HepG2 (cell line): ENCODE measurements around the gene CTNNBIP1. TPM values are rescaled to one million over a fixed set of nuclear protein-coding genes. Genes with fewer than 3 reads are reported as not detected.
A peak's percentile ranks its signal among the peaks of the same experiment; 100 is the strongest.

ENCODE experiments used
- EP300 ChIP-seq, 3 experiments: sonication (generic) in 1 of 3; formaldehyde crosslinking in 1 of 3; IDR thresholded peaks; 2 replicates each; pipeline versions ENCODE4 v1.5.1 to v1.6.1; 2011 to 2020; ENCODE audit warnings: low read depth in 2 of 3, low read length in 2 of 3, borderline replicate concordance in 1 of 3, improper control_type of control experiment in 1 of 3, mild to moderate bottlenecking in 1 of 3, missing genetic modification reagents in 1 of 3, moderate library complexity in 1 of 3
- GABPB1 ChIP-seq: IDR thresholded peaks from 2 replicates; pipeline ENCODE4 v1.6.1; 2016; ENCODE audit warnings: mild to moderate bottlenecking, missing genetic modification reagents, moderate library complexity, missing compliant biosample characterization
- GPN1 ChIP-seq: sonication (generic); formaldehyde crosslinking; IDR thresholded peaks from 2 replicates; pipeline ENCODE4 v1.5.1; 2020; ENCODE audit warnings: missing genetic modification reagents, borderline replicate concordance
- HNF1B ChIP-seq: sonication (generic); formaldehyde crosslinking; IDR thresholded peaks from 2 replicates; pipeline ENCODE4 v1.5.1; 2020; ENCODE audit warnings: mild to moderate bottlenecking, moderate library complexity, missing genetic modification reagents
- IKZF4 ChIP-seq: sonication (generic); formaldehyde crosslinking; IDR thresholded peaks from 2 replicates; pipeline ENCODE4 v1.5.1; 2020; ENCODE audit warnings: borderline replicate concordance, mild to moderate bottlenecking, low read depth, missing genetic modification reagents; ENCODE audit errors: not compliant biosample characterization
- RERE ChIP-seq: IDR thresholded peaks from 2 replicates; pipeline ENCODE4 v1.6.1; 2016; ENCODE audit warnings: low read depth, missing genetic modification reagents, missing compliant biosample characterization
- SMYD3 ChIP-seq: sonication (generic); formaldehyde crosslinking; IDR thresholded peaks from 2 replicates; pipeline ENCODE4 v1.8.1; 2023; ENCODE audit warnings: mild to moderate bottlenecking, missing genetic modification reagents
- SP5 ChIP-seq: IDR thresholded peaks from 2 replicates; pipeline ENCODE4 v1.6.1; 2016; ENCODE audit warnings: low read depth, borderline replicate concordance
- TCF7 ChIP-seq: sonication (generic); IDR thresholded peaks from 2 replicates; pipeline ENCODE4 v1.6.1; 2016; ENCODE audit warnings: antibody characterized with exemption, low read depth
- ZFP62 ChIP-seq: sonication (generic); formaldehyde crosslinking; IDR thresholded peaks from 2 replicates; pipeline ENCODE4 v1.4.0; 2020; ENCODE audit warnings: missing genetic modification reagents
- ZMYM2 ChIP-seq: sonication (generic); formaldehyde crosslinking; IDR thresholded peaks from 2 replicates; pipeline ENCODE4 v1.8.0; 2022; ENCODE audit warnings: mild to moderate bottlenecking, missing genetic modification reagents
- ZNF331 ChIP-seq: sonication (generic); formaldehyde crosslinking; IDR thresholded peaks from 2 replicates; pipeline ENCODE4 v1.4.0; 2020; ENCODE audit warnings: missing genetic modification reagents
- ZNF549 ChIP-seq: sonication (generic); formaldehyde crosslinking; IDR thresholded peaks from 2 replicates; pipeline ENCODE4 v1.5.0; 2020; ENCODE audit warnings: missing genetic modification reagents
- ZNF75D ChIP-seq: sonication (generic); formaldehyde crosslinking; IDR thresholded peaks from 2 replicates; pipeline ENCODE4 v1.8.1; 2023; ENCODE audit warnings: missing genetic modification reagents, mild to moderate bottlenecking, borderline replicate concordance
- ZNF780A ChIP-seq: sonication (generic); formaldehyde crosslinking; IDR thresholded peaks from 2 replicates; pipeline ENCODE4 v1.8.0; 2022; ENCODE audit warnings: mild to moderate bottlenecking, missing genetic modification reagents, moderate library complexity
- ZNF781 ChIP-seq: sonication (generic); formaldehyde crosslinking; IDR thresholded peaks from 2 replicates; pipeline ENCODE4 v1.5.1; 2020; ENCODE audit warnings: borderline replicate concordance, mild to moderate bottlenecking, missing genetic modification reagents; ENCODE audit errors: not compliant biosample characterization
- ZSCAN12 ChIP-seq: sonication (generic); formaldehyde crosslinking; IDR thresholded peaks from 2 replicates; pipeline ENCODE4 v1.9.0; 2021; ENCODE audit warnings: mild to moderate bottlenecking, missing genetic modification reagents
- polyA plus RNA-seq, 8 experiments: library from polyadenylated mRNA; depleted of rRNA in 3 of 8; stranded (reverse) in 7 of 8; unstranded in 1 of 8; fragments of >200 nt; fragmentation: Illumina TruSeq in 4 of 8; extraction: Trizol in 4 of 8; gene quantifications; 2 replicates each; pipeline versions ENCODE4 v1.2.1 to v1.2.3, GENCODE V29; 2011 to 2016; ENCODE audit warnings: low read depth in 4 of 8, missing spikeins in 1 of 8, mixed read lengths in 1 of 8; ENCODE audit not compliant: insufficient read depth in 1 of 8
- total RNA-seq, 5 experiments: library from RNA; depleted of rRNA; stranded (reverse); fragments of >200 nt; fragmentation: Illumina TruSeq; extraction: Trizol; gene quantifications; 2 replicates each; pipeline ENCODE4 v1.2.3, GENCODE V29; 2016; ENCODE audit warnings: low read depth in 1 of 5
- TF ChIP-seq, protein P1 (sequence below): sonication (generic); formaldehyde crosslinking; conservative IDR thresholded peaks from 2 replicates; pipeline ENCODE4 v1.4.0; 2020; ENCODE audit warnings: missing genetic modification reagents

Gene CTNNBIP1
- total and polyA plus RNA-seq, 2 of the 13 experiments (the other 11 are each of a cell fraction or from before 2014, with no cell fraction given): 71.7 to 83.0 TPM

GRCh38 chr1:9942939-9943788, 33.1 kb upstream of the CTNNBIP1 start, which contains the start of the genes LZIC and NMNAT1 (continued):
- TF ChIP-seq HNF1B (CRISPR knock-in tag) (peak; percentile 69; the same call in 1 of the 2 replicates), SP5 (CRISPR knock-in tag) (peak; percentile 88), SMYD3 (CRISPR knock-in tag) (no peak), ZFP62 (CRISPR knock-in tag) (no peak), EP300 (IDR thresholded peaks at IDR 0.05; ENCODE audit: low read depth in 2 of 2, low read length in 2 of 2) (peak; percentile 49 to 57; a peak in 2 of 4 replicates), EP300 (CRISPR knock-in tag; IDR thresholded peaks at IDR 0.05; ENCODE audit: borderline replicate concordance) (no peak; the same call in 1 of the 2 replicates), GPN1 (no peak), ZNF75D (CRISPR knock-in tag) (no peak; the same call in 1 of the 2 replicates), IKZF4 (CRISPR knock-in tag) (no peak), ZNF331 (peak; percentile 92), RERE (peak; percentile 23; the same call in 1 of the 2 replicates), ZNF780A (CRISPR knock-in tag) (no peak), ZNF549 (CRISPR knock-in tag) (no peak), ZMYM2 (CRISPR knock-in tag) (no peak), ZNF781 (CRISPR knock-in tag) (peak; percentile 75), TCF7 (no peak), ZSCAN12 (CRISPR knock-in tag) (no peak), GABPB1 (CRISPR knock-in tag) (peak; percentile 100)
- TF ChIP-seq, protein P1, sequence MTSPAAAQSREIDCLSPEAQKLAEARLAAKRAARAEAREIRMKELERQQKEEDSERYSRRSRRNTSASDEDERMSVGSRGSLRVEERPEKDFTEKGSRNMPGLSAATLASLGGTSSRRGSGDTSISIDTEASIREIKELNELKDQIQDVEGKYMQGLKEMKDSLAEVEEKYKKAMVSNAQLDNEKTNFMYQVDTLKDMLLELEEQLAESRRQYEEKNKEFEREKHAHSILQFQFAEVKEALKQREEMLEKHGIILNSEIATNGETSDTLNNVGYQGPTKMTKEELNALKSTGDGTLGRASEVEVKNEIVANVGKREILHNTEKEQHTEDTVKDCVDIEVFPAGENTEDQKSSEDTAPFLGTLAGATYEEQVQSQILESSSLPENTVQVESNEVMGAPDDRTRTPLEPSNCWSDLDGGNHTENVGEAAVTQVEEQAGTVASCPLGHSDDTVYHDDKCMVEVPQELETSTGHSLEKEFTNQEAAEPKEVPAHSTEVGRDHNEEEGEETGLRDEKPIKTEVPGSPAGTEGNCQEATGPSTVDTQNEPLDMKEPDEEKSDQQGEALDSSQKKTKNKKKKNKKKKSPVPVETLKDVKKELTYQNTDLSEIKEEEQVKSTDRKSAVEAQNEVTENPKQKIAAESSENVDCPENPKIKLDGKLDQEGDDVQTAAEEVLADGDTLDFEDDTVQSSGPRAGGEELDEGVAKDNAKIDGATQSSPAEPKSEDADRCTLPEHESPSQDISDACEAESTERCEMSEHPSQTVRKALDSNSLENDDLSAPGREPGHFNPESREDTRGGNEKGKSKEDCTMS: no peak
